H9 (cell line): ENCODE data around the gene ACSS2. TPM values are rescaled to one million over a fixed set of nuclear protein-coding genes. Genes with fewer than 3 reads are reported as not detected.

Experiments
- DNase-seq: peaks from one replicate; pipeline ENCODE4 v3.0.0-alpha.2; 2017
- H2AFZ ChIP-seq: one replicate; pipeline ENCODE4 v1.6.1; 2013; ENCODE audit warnings: mild to moderate bottlenecking, low read length, control low read depth, moderate library complexity
- H2AK5ac ChIP-seq: 2 replicates; pipeline ENCODE4 v1.6.1; 2013; ENCODE audit warnings: low read length, control low read depth, mixed read lengths; ENCODE audit not compliant: insufficient read length
- H2BK120ac ChIP-seq: one replicate; pipeline ENCODE4 v1.6.1; 2013; ENCODE audit warnings: low read depth, mild to moderate bottlenecking, low read length, control low read depth, inconsistent platforms; ENCODE audit not compliant: poor library complexity, severe bottlenecking
- H2BK12ac ChIP-seq: 2 replicates; pipeline ENCODE4 v1.6.1; 2013; ENCODE audit warnings: low read length, control low read depth, mixed read lengths, low read depth; ENCODE audit not compliant: insufficient read length
- H2BK15ac ChIP-seq: 2 replicates; pipeline ENCODE4 v1.6.1; 2013; ENCODE audit warnings: low read depth, low read length, control low read depth
- H2BK20ac ChIP-seq: one replicate; pipeline ENCODE4 v1.6.1; 2013; ENCODE audit warnings: low read depth, mild to moderate bottlenecking, low read length, control low read depth, inconsistent platforms; ENCODE audit not compliant: poor library complexity, severe bottlenecking
- H2BK5ac ChIP-seq: 2 replicates; pipeline ENCODE4 v1.6.1; 2013; ENCODE audit warnings: low read length, control low read depth, mixed read lengths; ENCODE audit not compliant: insufficient read length
- H3K14ac ChIP-seq: 2 replicates; pipeline ENCODE4 v1.6.1; 2013; ENCODE audit warnings: low read length, control low read depth; ENCODE audit not compliant: insufficient read depth
- H3K18ac ChIP-seq: 2 replicates; pipeline ENCODE4 v1.6.1; 2013; ENCODE audit warnings: low read depth, mild to moderate bottlenecking, mixed read lengths, low read length, control low read depth; ENCODE audit not compliant: insufficient read length
- H3K23ac ChIP-seq: 2 replicates; pipeline ENCODE4 v1.6.1; 2013; ENCODE audit warnings: low read length, control low read depth, mixed read lengths, low read depth; ENCODE audit not compliant: insufficient read length
- H3K23me2 ChIP-seq: 2 replicates; pipeline ENCODE4 v1.6.1; 2013; ENCODE audit warnings: low read depth, mild to moderate bottlenecking, mixed read lengths, low read length, control low read depth; ENCODE audit not compliant: insufficient read length, poor library complexity, severe bottlenecking
- H3K27ac ChIP-seq: 2 replicates; pipeline ENCODE4 v1.5.1; 2013; ENCODE audit warnings: low read length, control low read depth, mixed read lengths, low read depth; ENCODE audit not compliant: insufficient read length
- H3K27me3 ChIP-seq: 2 replicates; pipeline ENCODE4 v1.6.1; 2013; ENCODE audit warnings: low read length, control low read depth, inconsistent platforms; ENCODE audit not compliant: insufficient read depth
- H3K4ac ChIP-seq: 2 replicates; pipeline ENCODE4 v1.6.1; 2013; ENCODE audit warnings: low read depth, mild to moderate bottlenecking, control low read depth, inconsistent platforms, low read length, moderate library complexity
- H3K4me1 ChIP-seq: 2 replicates; pipeline ENCODE4 v1.6.1; 2013; ENCODE audit warnings: low read length, control low read depth, inconsistent platforms; ENCODE audit not compliant: insufficient read depth
- H3K4me2 ChIP-seq: 2 replicates; pipeline ENCODE4 v1.6.1; 2013; ENCODE audit warnings: low read length, control low read depth, mixed read lengths; ENCODE audit not compliant: insufficient read length, insufficient read depth
- H3K56ac ChIP-seq: 2 replicates; pipeline ENCODE4 v1.6.1; 2013; ENCODE audit warnings: low read depth, mild to moderate bottlenecking, mixed read lengths, low read length, control low read depth; ENCODE audit not compliant: insufficient read length
- H3K79me1 ChIP-seq: 2 replicates; pipeline ENCODE4 v1.6.1; 2013; ENCODE audit warnings: low read depth, mild to moderate bottlenecking, moderate library complexity, low read length, control low read depth, inconsistent platforms; ENCODE audit not compliant: insufficient read depth, poor library complexity, severe bottlenecking
- H3K79me2 ChIP-seq: 2 replicates; pipeline ENCODE4 v1.6.1; 2013; ENCODE audit warnings: low read length, control low read depth, inconsistent platforms; ENCODE audit not compliant: insufficient read depth
- H3K9ac ChIP-seq: 2 replicates; pipeline ENCODE4 v1.6.1; 2013; ENCODE audit warnings: low read length, control low read depth, mixed read lengths; ENCODE audit not compliant: insufficient read length; ENCODE audit errors: extremely low read depth
- H3K9me3 ChIP-seq: one replicate; pipeline ENCODE4 v1.6.1; 2013; ENCODE audit warnings: low read depth, low read length, inconsistent platforms; ENCODE audit not compliant: control insufficient read depth
- H3T11ph ChIP-seq: one replicate; pipeline ENCODE4 v1.6.1; 2013; ENCODE audit warnings: mild to moderate bottlenecking, low read length, control low read depth, inconsistent platforms
- H4K20me1 ChIP-seq: one replicate; pipeline ENCODE4 v1.6.1; 2013; ENCODE audit not compliant: control insufficient read depth, insufficient read length, insufficient read depth
- H4K5ac ChIP-seq: 2 replicates; pipeline ENCODE4 v1.6.1; 2013; ENCODE audit warnings: low read depth, mild to moderate bottlenecking, mixed read lengths, low read length, control low read depth; ENCODE audit not compliant: insufficient read length
- H4K8ac ChIP-seq: replicated peaks from 2 replicates; pipeline ENCODE4 v1.6.1; 2013; ENCODE audit warnings: low read length, control low read depth, mixed read lengths, low read depth; ENCODE audit not compliant: insufficient read length
- H4K91ac ChIP-seq: 2 replicates; pipeline ENCODE4 v1.6.1; 2013; ENCODE audit warnings: low read depth, mild to moderate bottlenecking, moderate library complexity, mixed read lengths, low read length, control low read depth; ENCODE audit not compliant: insufficient read length
- H3K27ac Mint-ChIP-seq, 3 experiments: 2 replicates in 2 of 3; 3 replicates in 1 of 3; pipeline ENCODE4 v1.8.0; 2020 to 2021; ENCODE audit warnings: mixed read lengths in 3 of 3, mild to moderate bottlenecking in 1 of 3, moderate library complexity in 1 of 3
- H3K27me3 Mint-ChIP-seq: 2 replicates; pipeline ENCODE4 v1.8.0; 2021; ENCODE audit warnings: low read depth, mild to moderate bottlenecking, moderate library complexity, mixed read lengths
- H3K36me3 Mint-ChIP-seq, 3 experiments: 2 replicates in 2 of 3; 3 replicates in 1 of 3; pipeline ENCODE4 v1.8.0; 2020 to 2021; ENCODE audit warnings: low read depth in 3 of 3, mixed read lengths in 3 of 3; ENCODE audit not compliant: insufficient read depth in 1 of 3
- H3K4me1 Mint-ChIP-seq, 2 experiments: 2 replicates each; pipeline ENCODE4 v1.8.0; 2020; ENCODE audit warnings: mixed read lengths in 2 of 2
- H3K4me3 Mint-ChIP-seq, 2 experiments: 2 replicates in 1 of 2; 3 replicates in 1 of 2; pipeline ENCODE4 v1.8.0; 2020 to 2021; ENCODE audit warnings: mild to moderate bottlenecking in 2 of 2, mixed read lengths in 2 of 2, moderate library complexity in 1 of 2
- H3K9me3 Mint-ChIP-seq, 2 experiments: 2 replicates in 1 of 2; 3 replicates in 1 of 2; pipeline ENCODE4 v1.8.0; 2020; ENCODE audit warnings: mild to moderate bottlenecking in 2 of 2, mixed read lengths in 2 of 2, moderate library complexity in 1 of 2
- WGBS: extraction: QIAGEN DNeasy Blood & Tissue Kit; methylation state at CpG from one replicate; pipeline ENCODE4 v1.1.7; 2013; ENCODE audit warnings: missing lambda C conversion rate, low lambda C conversion rate, mixed read lengths; ENCODE audit not compliant: insufficient read length; ENCODE audit errors: extremely low coverage; 5-methylcytosine and 5-hydroxymethylcytosine counted together
- total RNA-seq: library from RNA; stranded (reverse); gene quantifications from 2 replicates; pipeline ENCODE4 v1.2.1, GENCODE V29; 2021
- TF ChIP-seq, protein P1 (sequence below): fragments of 200-600 bp; sonication (generic); conservative IDR thresholded peaks from 3 replicates; pipeline ENCODE4 v1.8.0; 2021; ENCODE audit warnings: antibody characterized with exemption, mild to moderate bottlenecking

ACSS2 gene
- total RNA-seq, 1 experiment from 2014 or later = 15.4 TPM

DNA sequence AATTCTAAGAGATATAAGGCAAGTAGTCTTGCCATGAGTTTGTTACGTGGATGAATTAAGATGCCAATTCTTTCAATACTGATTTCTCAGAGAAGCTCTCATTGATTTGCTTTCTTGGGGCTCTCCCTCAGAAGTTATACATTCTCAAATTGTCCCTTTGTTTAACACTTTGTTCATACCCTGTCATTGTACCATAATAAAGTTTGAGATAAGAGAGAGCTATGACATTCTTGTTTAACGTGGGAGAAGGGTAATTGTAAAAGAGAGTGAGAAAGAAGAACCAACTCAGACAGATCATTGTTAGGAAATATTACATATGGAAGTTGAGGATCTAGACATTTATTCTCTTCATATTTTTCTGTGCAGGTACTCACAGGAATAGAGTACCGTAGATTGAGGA is 19.1 kb downstream of the ACSS2 start:
- Histone ChIP-seq H2BK20ac (no peak overlapping the region), H4K8ac (no peak overlapping the region), H3K4ac (no peak overlapping the region), H3K4me1 (no peaks in the 10 kb centered on the region), H3K27ac (no peak overlapping the region), H2BK120ac (no peak overlapping the region), H4K91ac (no peak overlapping the region), H3K79me2 (no peaks in the 10 kb centered on the region; the same call in 1 of the 2 replicates), H2BK5ac (no peak overlapping the region), H3T11ph (no peak overlapping the region), H3K23me2 (no peaks in the 10 kb centered on the region), H2BK15ac (no peak overlapping the region), H2AFZ (no peak overlapping the region), H3K9me3 (no peaks in the 10 kb centered on the region), H3K4me2 (no peak overlapping the region), H3K23ac (no peak overlapping the region), H3K27me3 (no peaks in the 10 kb centered on the region), H3K56ac (no peak overlapping the region), H2BK12ac (no peak overlapping the region), H3K79me1 (no peaks in the 10 kb centered on the region), H3K9ac (no peak overlapping the region), H4K5ac (no peak overlapping the region), H2AK5ac (no peak overlapping the region), H3K14ac (no peak overlapping the region), H3K18ac (no peak overlapping the region), H4K20me1 (no peaks in the 10 kb centered on the region)
- WGBS = no CpG with 5 or more reads among the region's 3 CpGs
- Mint-ChIP-seq H3K36me3 (peaks cover 7 to 12% (median 12%) of the 10 kb centered on the region in 3 experiments; a peak in 6 of 7 replicates), H3K9me3 (peaks cover 4% of the 10 kb centered on the region in 2 experiments; a peak in 2 of 5 replicates), H3K27ac (no peak overlapping the region), H3K27me3 (no peaks in the 10 kb centered on the region), H3K4me1 (no peaks in the 10 kb centered on the region), H3K4me3 (no peak overlapping the region)
- DNase-seq = no peak
- TF ChIP-seq, protein P1, sequence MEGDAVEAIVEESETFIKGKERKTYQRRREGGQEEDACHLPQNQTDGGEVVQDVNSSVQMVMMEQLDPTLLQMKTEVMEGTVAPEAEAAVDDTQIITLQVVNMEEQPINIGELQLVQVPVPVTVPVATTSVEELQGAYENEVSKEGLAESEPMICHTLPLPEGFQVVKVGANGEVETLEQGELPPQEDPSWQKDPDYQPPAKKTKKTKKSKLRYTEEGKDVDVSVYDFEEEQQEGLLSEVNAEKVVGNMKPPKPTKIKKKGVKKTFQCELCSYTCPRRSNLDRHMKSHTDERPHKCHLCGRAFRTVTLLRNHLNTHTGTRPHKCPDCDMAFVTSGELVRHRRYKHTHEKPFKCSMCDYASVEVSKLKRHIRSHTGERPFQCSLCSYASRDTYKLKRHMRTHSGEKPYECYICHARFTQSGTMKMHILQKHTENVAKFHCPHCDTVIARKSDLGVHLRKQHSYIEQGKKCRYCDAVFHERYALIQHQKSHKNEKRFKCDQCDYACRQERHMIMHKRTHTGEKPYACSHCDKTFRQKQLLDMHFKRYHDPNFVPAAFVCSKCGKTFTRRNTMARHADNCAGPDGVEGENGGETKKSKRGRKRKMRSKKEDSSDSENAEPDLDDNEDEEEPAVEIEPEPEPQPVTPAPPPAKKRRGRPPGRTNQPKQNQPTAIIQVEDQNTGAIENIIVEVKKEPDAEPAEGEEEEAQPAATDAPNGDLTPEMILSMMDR = no peak
